ENCODE results near the gene MED6.

MED6 gene

GRCh38 chr14:70597731-70598130, 2.7 kb downstream of the MED6 start:
- DNase-seq (ENCODE audit: low spot score), result no peak

GRCh38 chr14:70595443-70596185, 4.8 kb downstream of the MED6 start:
- no peak for DNase-seq (ENCODE audit: low spot score)

GRCh38 chr14:70594461-70594860, 6.0 kb downstream of the MED6 start:
- no peak for DNase-seq (ENCODE audit: low spot score)

- DNase-seq (ENCODE audit: low spot score), result no peak
These were observed 15.2 kb downstream of the MED6 start for GRCh38 chr14:70585231-70585630.

GRCh38 chr14:70576891-70577290, 23.6 kb downstream of the MED6 start:
- DNase-seq (ENCODE audit: low spot score), result no peak

- DNase-seq (ENCODE audit: low spot score), result no peak
These were observed 27.4 kb downstream of the MED6 start for GRCh38 chr14:70573050-70573449.

- no peak for DNase-seq (ENCODE audit: low spot score)
These were observed 29.3 kb downstream of the MED6 start for GRCh38 chr14:70571139-70571538.

- DNase-seq (ENCODE audit: low spot score), result peak; percentile 1
These were observed 32.7 kb downstream of the MED6 start for GRCh38 chr14:70567791-70568190.

GRCh38 chr14:70563869-70564268, 36.6 kb downstream of the MED6 start:
- DNase-seq (ENCODE audit: low spot score), result no peak

- no peak for DNase-seq (ENCODE audit: low spot score)
These were observed 37.0 kb downstream of the MED6 start for GRCh38 chr14:70563417-70563816.

- DNase-seq (ENCODE audit: low spot score), result no peak
These were observed 42.1 kb downstream of the MED6 start for GRCh38 chr14:70558356-70558755.

- peak; percentile 19 for DNase-seq (ENCODE audit: low spot score)
These were observed 44.6 kb downstream of the MED6 start for GRCh38 chr14:70555890-70556289.

- DNase-seq (ENCODE audit: low spot score), result no peak
These were observed 62.4 kb downstream of the MED6 start for GRCh38 chr14:70538087-70538486.

GRCh38 chr14:70536830-70537229, 63.6 kb downstream of the MED6 start:
- DNase-seq (ENCODE audit: low spot score), result no peak

- DNase-seq (ENCODE audit: low spot score), result no peak
These were observed 65.6 kb downstream of the MED6 start, which contains the start of gene ADAM20 for GRCh38 chr14:70534904-70535303. Gene ADAM20, minus strand, starts transcription at chr14:70535004. Its CDS starts 10,247 bp downstream, at chr14:70524757.
